Renal cortex interstitium (tissue), 15 donors: ENCODE data around the gene TXNL4A. TPM values are rescaled to one million over a fixed set of nuclear protein-coding genes. Genes with fewer than 3 reads are reported as not detected.
A peak's percentile ranks its signal among the peaks of the same experiment; 100 is the strongest.
"Not testable (repeated sequence)": the region's sequence is repeated elsewhere in the genome, so short reads cannot be mapped to it uniquely, and the experiment has no call there.

Experiments
- DNase-seq, 11 donors: peaks; one replicate each; pipeline ENCODE4 v3.0.0-alpha.2; 2013; ENCODE audit warnings: low read depth in 9 of 11, low spot score in 4 of 11; ENCODE audit errors: extremely low read depth in 1 of 11
- long read RNA-seq, 16 experiments: transcript quantifications; one replicate each; lab custom pipeline, GENCODE V29; 2026
- polyA plus RNA-seq, 3 donors: library from polyadenylated mRNA; unstranded; fragments of 120-200 nt; gene quantifications; one replicate each; pipeline ENCODE4 v1.2.1, GENCODE V29; 2013; ENCODE audit not compliant: insufficient read length in 3 of 3

TXNL4A gene, protein sequence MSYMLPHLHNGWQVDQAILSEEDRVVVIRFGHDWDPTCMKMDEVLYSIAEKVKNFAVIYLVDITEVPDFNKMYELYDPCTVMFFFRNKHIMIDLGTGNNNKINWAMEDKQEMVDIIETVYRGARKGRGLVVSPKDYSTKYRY
- polyA plus RNA-seq = 10 to 100 TPM; 92.1 to 98.3 (median 96.8) TPM
- long read RNA-seq, donor 1, transcript TXNL4A-201 (3 exons, 3,504 nt) = major isoform, 53 of 64 reads
- long read RNA-seq, donor 1, partial matches to known transcripts = 0 of 64 reads
- long read RNA-seq, donor 1, other reads (novel, unspliced or antisense) = 7 of 64 reads
- long read RNA-seq, donor 2, transcript TXNL4A-203 (3 exons, 1,185 nt) = minor isoform, 5 of 101 reads
- long read RNA-seq, donor 2, transcript TXNL4A-201 (3 exons, 3,504 nt) = major isoform, 52 of 101 reads
- long read RNA-seq, donor 2, partial matches to known transcripts = 21 of 101 reads
- long read RNA-seq, donor 2, other reads (novel, unspliced or antisense) = 19 of 101 reads
- long read RNA-seq, donor 3, transcript TXNL4A-211 (2 exons, 611 nt) = minor isoform, 5 of 107 reads
- long read RNA-seq, donor 3, transcript TXNL4A-201 (3 exons, 3,504 nt) = major isoform, 59 of 107 reads
- long read RNA-seq, donor 3, partial matches to known transcripts = 0 of 107 reads
- long read RNA-seq, donor 3, other reads (novel, unspliced or antisense) = 36 of 107 reads
- long read RNA-seq, donor 4, transcript TXNL4A-201 (3 exons, 3,504 nt) = major isoform, 45 of 90 reads
- long read RNA-seq, donor 4, partial matches to known transcripts = 19 of 90 reads
- long read RNA-seq, donor 4, other reads (novel, unspliced or antisense) = 20 of 90 reads
- long read RNA-seq, donor 5 = 0 reads
- long read RNA-seq, donor 6, transcript TXNL4A-201 (3 exons, 3,504 nt) = major isoform, 43 of 52 reads
- long read RNA-seq, donor 6, partial matches to known transcripts = 0 of 52 reads
- long read RNA-seq, donor 6, other reads (novel, unspliced or antisense) = 0 of 52 reads
- long read RNA-seq, donor 7, transcript TXNL4A-201 (3 exons, 3,504 nt) = major isoform, 75 of 120 reads
- long read RNA-seq, donor 7, transcript TXNL4A-203 (3 exons, 1,185 nt) = minor isoform, 7 of 120 reads
- long read RNA-seq, donor 7, partial matches to known transcripts = 10 of 120 reads
- long read RNA-seq, donor 7, other reads (novel, unspliced or antisense) = 24 of 120 reads
- long read RNA-seq, donor 8 = 0 reads
- long read RNA-seq, donor 9, transcript TXNL4A-201 (3 exons, 3,504 nt) = major isoform, 57 of 72 reads
- long read RNA-seq, donor 9, partial matches to known transcripts = 0 of 72 reads
- long read RNA-seq, donor 9, other reads (novel, unspliced or antisense) = 7 of 72 reads
- long read RNA-seq, donor 10, transcript TXNL4A-201 (3 exons, 3,504 nt) = major isoform, 53 of 60 reads
- long read RNA-seq, donor 10, partial matches to known transcripts = 0 of 60 reads
- long read RNA-seq, donor 10, other reads (novel, unspliced or antisense) = 0 of 60 reads
- long read RNA-seq, donor 11, transcript TXNL4A-201 (3 exons, 3,504 nt) = major isoform, 36 of 43 reads
- long read RNA-seq, donor 11, partial matches to known transcripts = 0 of 43 reads
- long read RNA-seq, donor 11, other reads (novel, unspliced or antisense) = 0 of 43 reads
- long read RNA-seq, donor 12, transcript TXNL4A-201 (3 exons, 3,504 nt) = major isoform, 28 of 34 reads
- long read RNA-seq, donor 12, partial matches to known transcripts = 0 of 34 reads
- long read RNA-seq, donor 12, other reads (novel, unspliced or antisense) = 0 of 34 reads
- long read RNA-seq, donor 13 = 0 reads
- long read RNA-seq, donor 14, transcript TXNL4A-201 (3 exons, 3,504 nt) = major isoform, 51 of 68 reads
- long read RNA-seq, donor 14, partial matches to known transcripts = 0 of 68 reads
- long read RNA-seq, donor 14, other reads (novel, unspliced or antisense) = 8 of 68 reads
- long read RNA-seq, donor 15, transcript TXNL4A-201 (3 exons, 3,504 nt) = major isoform, 32 of 35 reads
- long read RNA-seq, donor 15, partial matches to known transcripts = 0 of 35 reads
- long read RNA-seq, donor 15, other reads (novel, unspliced or antisense) = 0 of 35 reads
- long read RNA-seq, donor 16, transcript TXNL4A-201 (3 exons, 3,504 nt) = major isoform, 141 of 173 reads
- long read RNA-seq, donor 16, transcript TXNL4A-203 (3 exons, 1,185 nt) = minor isoform, 10 of 173 reads
- long read RNA-seq, donor 16, partial matches to known transcripts = 14 of 173 reads
- long read RNA-seq, donor 16, other reads (novel, unspliced or antisense) = 0 of 173 reads

DNA sequence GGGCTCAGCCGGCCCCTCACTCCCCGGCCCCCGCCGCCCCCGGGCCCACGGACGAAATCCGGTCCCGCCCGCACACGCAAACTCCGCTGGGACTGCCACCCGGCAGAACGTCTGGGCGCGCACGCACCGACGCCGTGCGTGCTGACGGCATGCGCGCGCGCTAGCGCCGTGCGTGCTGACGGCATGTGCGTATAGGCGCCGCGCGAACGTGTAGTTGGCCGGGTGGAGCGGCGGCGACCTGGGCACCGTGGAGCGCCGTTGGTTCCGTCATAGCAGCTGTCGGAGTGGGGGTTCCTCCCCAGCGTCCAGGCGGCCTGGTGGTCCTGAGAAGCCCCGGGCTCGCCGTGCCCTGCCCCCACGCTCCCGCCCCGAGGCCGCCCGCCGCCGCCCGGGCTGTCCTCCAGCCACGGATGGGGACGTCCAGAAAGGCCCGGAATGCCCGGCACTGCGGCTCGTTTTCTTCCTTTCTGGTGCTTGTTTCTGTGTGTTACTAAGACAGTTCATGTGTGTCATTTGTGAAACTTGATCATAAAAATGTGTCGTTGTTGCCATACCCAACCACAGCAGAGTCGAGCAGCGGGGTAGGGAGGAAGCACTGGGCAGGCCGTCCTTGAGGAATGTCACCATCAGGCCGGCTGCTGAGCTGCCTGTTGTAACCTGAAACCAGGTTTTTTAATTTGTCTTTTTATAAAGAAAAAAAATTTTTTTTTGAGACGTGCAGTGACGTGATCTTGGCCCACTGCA is at the start of gene TXNL4A:
Gene TXNL4A (minus strand): TSS at position 113 of the 744 bp plus-strand sequence. CDS start 171 bp downstream, outside the sequence.
- DNase-seq = peak; percentile 51 to 82 (median 74)

DNA sequence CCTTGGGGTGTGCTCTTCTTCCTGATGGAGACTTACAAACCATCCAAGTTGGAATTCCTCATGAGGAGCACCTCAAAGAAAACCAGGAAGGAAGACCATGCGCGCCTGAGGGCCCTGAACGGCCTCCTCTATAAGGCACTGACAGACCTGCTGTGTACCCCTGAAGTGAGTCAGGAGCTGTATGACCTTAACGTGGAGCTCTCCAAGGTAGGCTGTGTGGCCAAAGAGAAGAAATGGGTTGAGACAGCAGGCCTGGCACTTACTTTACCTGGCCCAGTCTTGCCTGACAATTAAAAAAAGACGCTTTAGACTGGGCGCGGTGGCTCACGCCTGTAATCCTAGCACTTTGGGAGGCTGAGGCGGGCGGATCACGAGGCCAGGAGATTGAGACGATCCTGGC is 48.9 kb upstream of the TXNL4A start:
- DNase-seq = no peak

DNA sequence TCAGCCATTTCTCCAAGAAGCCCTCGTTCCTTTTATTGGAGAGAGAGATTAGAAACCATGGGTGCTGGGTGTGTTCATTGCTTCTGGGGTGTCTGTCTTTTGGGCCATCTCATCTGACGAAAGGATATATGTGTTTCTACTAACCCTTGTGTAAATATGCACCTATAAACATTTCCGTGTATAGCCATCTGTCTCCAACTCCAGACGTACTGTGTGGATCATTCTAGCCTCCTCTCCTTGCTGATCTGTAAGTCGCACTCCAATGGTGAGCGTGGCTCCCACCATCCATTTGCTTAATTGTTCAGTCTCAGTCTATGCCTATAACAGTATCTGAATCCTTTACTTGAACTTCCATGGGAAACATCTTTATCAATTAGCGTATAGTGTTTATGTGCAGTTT is 47.6 kb upstream of the TXNL4A start:
- DNase-seq = no peak

DNA sequence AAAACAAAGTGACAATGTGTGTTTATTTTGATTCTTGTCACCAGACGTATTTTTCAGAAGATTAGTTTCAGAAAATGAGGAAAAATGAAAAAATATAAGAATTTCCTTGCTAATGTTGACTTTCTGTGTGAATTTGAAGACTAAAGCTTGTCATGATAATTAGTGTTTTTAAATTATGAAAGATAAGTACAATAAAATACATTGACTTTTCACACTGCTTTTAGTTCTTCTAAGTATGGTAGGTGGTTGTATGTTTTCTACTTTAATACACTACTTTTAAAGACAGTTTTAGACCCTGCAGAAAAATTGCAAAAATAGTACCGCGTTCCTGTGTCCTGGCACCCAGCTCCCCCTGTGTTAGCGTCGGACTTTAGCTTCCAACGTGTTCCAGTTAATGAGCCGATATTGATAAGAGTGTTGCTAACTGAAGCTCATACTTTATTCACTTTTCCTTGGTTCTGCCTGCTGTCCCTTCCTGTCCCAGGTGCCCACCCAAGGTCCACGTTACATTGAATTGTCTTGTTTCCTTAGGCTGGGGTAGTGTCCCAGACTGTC is 46.6 kb upstream of the TXNL4A start:
- no peak for DNase-seq

DNA sequence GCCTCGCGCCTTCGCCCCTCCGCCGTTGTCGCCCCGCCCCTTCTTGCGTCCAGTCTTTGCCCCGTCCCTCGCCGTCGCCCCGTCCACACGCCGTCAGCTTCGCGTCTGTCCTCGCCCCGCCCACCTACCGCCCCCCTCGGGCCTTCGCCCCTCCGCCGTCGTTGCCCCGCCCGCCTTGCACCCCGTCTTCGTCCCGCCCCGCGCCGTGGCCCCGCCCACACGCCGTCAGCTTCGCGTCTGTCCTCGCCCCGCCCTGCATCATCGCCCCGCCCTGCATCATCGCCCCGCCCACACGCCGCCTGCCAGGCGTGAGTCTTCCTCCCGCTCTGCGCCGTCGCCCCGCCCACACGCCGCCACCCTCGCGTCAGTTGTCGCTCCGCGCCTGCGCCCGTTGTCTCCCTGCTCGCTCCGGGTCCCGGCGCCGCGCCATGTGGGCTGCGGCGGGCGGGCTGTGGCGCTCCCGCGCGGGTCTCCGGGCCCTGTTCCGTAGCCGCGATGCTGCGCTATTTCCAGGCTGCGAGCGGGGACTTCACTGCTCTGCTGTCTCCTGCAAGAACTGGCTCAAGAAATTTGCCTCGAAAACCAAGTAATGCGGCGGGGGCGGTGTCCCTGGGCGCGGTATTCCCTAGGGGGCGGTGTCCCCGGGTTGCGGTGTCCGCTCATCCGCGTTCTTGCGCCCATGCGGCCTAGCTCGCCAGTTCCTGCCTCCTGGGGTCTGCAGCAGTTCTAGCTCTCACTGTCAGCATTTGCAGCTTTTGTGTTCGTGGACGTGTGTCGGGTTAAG is 45.9 kb upstream of the TXNL4A start, which contains the start of gene RBFA:
Gene RBFA (plus strand): TSS at position 367 of the 784 bp plus-strand sequence. CDS start 62 bp downstream, at position 429.
- DNase-seq = peak in 10 of 11 donors; percentile 45 to 100 (median 95)

DNA sequence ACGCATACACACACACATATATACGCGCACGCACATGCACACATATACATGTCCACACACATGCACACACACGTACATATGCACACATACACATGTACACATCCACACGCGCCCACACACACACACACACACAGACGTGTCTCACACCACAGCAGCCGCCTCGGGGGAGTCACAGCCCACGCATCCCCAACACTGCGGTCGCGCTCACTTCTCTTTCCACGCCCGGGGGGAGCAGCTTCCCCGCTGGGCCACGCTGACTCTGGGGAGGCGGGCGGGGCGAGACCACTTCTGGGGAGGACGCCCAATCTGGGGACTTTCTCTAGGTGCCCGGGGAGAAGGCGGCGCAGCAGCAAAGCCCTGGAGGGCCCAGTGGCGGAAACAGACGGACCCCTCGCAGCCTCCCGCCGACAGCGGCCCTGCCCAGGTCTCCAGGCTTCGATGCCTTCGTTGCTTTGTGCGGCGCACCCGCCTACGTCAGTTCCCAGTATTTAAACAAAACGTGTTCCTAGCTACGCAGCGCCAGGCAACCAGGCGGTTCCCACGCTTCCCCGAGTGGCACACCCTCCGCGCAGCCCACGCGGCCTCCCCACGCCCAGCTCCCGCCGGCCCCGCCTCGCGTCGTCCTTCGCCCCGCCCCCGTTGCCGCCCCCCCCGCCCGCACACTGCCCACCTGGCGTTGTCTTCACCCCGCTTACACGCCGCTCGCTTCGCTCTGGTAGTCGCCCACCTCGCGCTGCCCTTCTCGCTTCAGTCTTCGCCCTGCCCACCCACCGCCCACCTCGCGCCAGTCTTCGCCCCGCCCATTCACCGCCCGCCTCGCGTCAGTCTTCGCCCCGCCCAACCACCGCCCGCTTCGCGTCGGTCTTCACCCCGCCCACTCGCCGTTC is 45.1 kb upstream of the TXNL4A start:
- DNase-seq = peak in 6 of 11 donors; percentile 17 to 96 (median 24)

DNA sequence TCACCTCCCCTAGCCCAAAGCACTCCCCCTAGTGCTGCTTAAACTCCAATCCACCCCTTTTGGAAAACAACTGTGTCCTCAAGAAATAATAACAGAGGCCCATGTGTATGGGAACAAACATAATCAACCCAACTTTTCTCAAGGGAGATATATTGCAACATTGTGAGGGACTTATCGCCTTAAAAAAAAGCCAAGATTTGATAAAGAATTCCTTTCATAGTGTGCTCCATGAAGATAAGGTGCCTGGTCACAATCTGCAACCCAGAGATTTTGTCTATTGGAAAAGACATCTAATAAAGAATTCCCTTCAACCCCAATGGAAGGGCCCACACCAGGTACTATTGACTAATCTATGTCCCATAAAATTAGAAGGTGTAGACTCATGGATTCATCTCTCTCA is 41.3 kb upstream of the TXNL4A start:
- DNase-seq = no peak

DNA sequence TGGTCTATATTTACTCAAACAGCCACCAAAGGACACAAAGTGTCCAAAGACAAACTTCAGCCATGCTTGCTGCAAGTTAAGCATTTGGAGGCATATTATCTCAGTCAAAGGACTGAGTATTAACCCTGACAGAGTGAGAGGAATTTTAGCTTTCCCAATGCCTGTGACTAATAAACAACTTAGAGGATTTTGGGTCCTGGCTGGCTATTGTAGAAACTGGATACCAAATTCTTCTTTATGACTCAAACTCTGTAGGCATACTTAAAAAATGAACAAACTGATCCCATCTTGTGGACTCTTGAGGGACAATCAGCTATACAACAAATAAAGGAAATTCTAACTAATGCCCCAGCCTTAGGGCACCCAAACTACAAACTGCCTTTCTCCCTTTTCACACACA is 39.4 kb upstream of the TXNL4A start:
- DNase-seq = not testable (repeated sequence)

DNA sequence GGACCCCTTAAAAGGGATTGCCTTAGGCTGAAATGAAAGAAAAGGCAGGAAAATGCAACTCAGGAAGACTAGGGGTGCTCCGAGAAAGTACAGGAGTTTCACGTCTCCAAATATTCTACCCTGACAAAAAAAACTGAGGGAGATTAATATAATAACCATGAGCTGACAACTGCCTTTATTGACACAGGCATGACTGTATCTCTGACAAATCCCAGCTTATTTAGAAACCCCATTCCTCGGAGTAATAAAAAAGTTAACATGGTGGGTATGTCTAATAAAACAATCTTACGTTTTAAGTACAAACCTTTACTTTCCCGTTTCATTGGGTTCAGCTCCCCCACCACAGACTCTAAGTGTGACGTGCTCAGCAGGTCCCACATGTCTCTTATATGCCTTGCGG is 38.0 kb upstream of the TXNL4A start:
- DNase-seq = no peak

DNA sequence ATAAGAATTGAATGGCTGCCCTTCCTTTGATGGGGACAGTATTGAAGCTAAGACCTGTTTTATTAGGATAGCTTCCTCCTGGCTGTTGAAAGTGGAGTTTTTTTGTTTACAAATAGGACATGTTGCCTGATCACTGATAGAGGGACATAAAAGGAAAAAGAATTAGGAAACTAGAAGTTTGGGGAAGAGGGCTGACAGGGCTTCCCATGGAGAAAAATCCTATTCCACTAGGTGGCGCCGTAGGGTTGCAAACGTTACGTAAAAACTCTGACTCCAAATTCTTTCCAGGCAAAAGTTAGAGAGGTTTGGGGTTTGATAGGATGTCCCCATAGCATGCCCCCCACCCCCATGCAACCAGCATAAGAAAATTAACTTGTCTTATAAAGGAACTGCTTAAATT is 34.8 kb upstream of the TXNL4A start:
- no peak for DNase-seq

DNA sequence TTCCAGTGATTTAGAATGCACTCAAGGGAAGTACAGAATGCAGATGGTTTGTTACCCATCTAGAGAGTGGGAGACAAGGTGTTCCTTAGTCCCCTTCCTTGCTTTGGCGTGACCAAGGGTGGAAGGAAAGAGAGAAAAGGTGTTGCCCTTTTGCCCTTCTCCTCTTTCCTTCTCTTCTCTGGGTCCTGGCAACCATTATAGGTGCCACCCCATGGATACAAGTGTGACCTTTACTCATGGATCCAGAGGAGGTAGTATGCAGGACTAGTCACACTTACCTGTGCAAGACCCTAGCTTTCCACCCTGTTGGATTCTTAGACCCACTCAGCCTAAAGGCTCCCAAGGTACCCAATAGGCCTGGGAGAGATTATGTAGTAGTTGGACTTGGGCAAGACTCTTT is 34.2 kb upstream of the TXNL4A start:
- peak in 3 of 11 donors; percentile 17 to 25 (median 24) for DNase-seq

DNA sequence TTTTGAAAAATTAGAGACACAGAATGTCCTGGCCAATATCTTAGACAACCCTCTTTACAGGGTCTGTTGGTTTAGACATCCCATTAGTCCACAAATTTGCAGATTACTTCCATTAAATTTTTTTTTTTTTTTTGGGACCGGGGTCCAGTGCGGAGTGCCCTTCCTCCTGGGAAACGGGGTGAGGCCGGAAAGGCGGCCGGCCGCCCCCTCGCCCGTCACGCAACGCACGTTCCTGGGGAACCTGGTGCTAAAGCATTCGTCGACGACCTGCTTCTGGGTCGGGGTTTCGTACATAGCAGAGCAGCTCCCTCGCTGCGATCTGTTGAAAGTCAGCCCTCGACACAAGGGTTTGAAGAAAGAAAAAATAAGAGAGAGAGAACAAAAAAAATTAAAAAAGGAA is 24.4 kb upstream of the TXNL4A start:
- DNase-seq = no peak

DNA sequence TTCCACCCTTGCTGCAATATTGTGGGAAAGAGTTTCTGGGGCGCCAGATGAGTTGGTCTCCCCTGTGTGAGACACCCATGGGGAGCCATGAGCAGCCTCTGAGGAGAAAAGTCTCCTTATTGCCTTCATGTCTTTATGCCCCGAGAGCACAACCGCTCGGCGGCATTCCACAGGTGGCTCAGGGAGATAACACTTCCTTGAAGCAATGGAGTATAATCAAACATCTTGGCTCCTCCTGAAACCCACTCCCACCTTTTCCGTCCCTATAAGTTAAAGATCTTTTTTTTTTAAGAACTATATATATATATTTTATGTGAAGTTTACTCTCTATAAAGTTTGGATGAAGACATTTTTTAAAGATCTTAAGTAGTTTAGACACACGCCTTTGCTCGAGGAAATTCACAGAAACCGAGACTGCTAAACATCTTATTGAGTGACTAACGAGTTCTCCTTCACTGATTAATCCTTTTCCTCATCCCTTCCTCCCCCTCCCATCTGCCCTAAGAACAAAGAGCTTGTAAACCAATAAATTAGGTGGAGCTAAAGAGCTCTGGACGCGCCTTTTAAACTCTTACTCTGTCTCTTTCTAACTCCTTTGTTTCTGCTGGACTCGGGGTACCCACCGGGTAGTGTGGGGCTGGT is 23.3 kb upstream of the TXNL4A start:
- not testable (repeated sequence) for DNase-seq

DNA sequence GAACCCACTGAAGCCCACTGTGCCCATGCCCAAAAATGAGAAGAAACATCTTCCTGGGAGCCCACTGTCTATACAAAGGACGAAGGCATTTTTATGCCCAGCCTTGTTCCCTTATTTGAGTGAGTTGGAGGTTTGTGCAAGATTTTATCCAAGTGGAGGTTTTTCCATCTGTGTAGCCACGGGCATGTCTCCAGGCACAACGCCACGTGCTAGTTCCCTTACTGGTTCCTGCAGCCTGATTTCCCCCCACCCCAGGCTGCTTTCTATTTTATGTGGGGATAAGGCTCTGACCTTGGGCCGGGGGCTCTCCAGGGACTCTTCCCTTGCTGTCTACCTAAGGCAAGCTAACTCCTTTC is 22.2 kb upstream of the TXNL4A start:
- no peak for DNase-seq
